HCT116 (cell line): ENCODE results near the gene NTN3. TPM values are rescaled to one million over a fixed set of nuclear protein-coding genes. Genes with fewer than 3 reads are reported as not detected.
A peak's percentile ranks its signal among the peaks of the same experiment; 100 is the strongest.

Source experiments
- ATAC-seq: fragments of 200-7000 bp; cut with Tn5 transposase; 2 replicates; pipeline ENCODE4 v1.9.1; 2020; ENCODE audit warnings: mild to moderate bottlenecking, moderate library complexity
- BruUV-seq: library from RNA; stranded (reverse); fragments of 400-500 nt; replicated peaks from 2 replicates; lab custom pipeline; 2021; lab: Mats Ljungman, UMichigan
- CTCF ChIA-PET: fragments of 300-600 bp; sonication (Branson Sonifier 250); formaldehyde crosslinking; loops from one replicate; lab custom pipeline; 2021; ENCODE audit warnings: antibody characterized with exemption; lab: Charles Lee
- POLR2A ChIA-PET: fragments of 300-600, 350-600 bp; sonication (Branson Sonifier 250); formaldehyde crosslinking; loops from one replicate; lab custom pipeline; 2021; ENCODE audit warnings: antibody characterized with exemption; lab: Charles Lee
- RAD21 ChIA-PET, 2 experiments: fragments of 300-600 bp; sonication (Branson Sonifier 250); formaldehyde crosslinking; loops; one replicate each; lab custom pipeline; 2023; ENCODE audit warnings: low total read pairs in 2 of 2; ENCODE audit not compliant: uncharacterized antibody in 2 of 2, unreplicated experiment in 2 of 2, low non-redundant PET in 1 of 2; lab: Charles Lee
- DNase-seq: peaks from one replicate; pipeline ENCODE4 v3.0.0-alpha.2; 2010; ENCODE audit warnings: low read depth, low spot score
- H2AFZ ChIP-seq: fragments of 200-600 bp; shearing (Covaris generic), sonication (generic); 2 replicates; pipeline ENCODE4 v1.6.1; 2017; ENCODE audit warnings: low read depth, mixed run types, mixed read lengths, antibody characterized with exemption, low read length; ENCODE audit not compliant: poor library complexity, severe bottlenecking
- H3K27ac ChIP-seq: 2 replicates; pipeline ENCODE4 v1.5.1; 2012; ENCODE audit warnings: low read depth, low read length
- H3K27me3 ChIP-seq: fragments of 200-600 bp; sonication (generic); 2 replicates; pipeline ENCODE4 v1.6.1; 2016; ENCODE audit warnings: mixed run types, low read length, mixed read lengths; ENCODE audit not compliant: insufficient read depth
- H3K36me3 ChIP-seq, 2 experiments: fragments of 200-500 bp in 1 of 2; fragments of 200-600 bp in 1 of 2; sonication (Bioruptor generic) in 1 of 2; sonication (generic) in 1 of 2; 2 replicates each; pipeline versions ENCODE4 v1.5.1 to v1.6.1; 2014 to 2016; ENCODE audit warnings: low read length in 2 of 2, inconsistent platforms in 1 of 2, mixed read lengths in 1 of 2, mixed run types in 1 of 2; ENCODE audit not compliant: insufficient read depth in 2 of 2, control insufficient read depth in 1 of 2
- H3K4me1 ChIP-seq, 2 experiments: fragments of 200-600 bp in 1 of 2; sonication (generic) in 1 of 2; 2 replicates each; pipeline versions ENCODE4 v1.5.1 to v1.6.1; 2012 to 2017; ENCODE audit warnings: low read length in 2 of 2, inconsistent platforms in 1 of 2, mild to moderate bottlenecking in 1 of 2, mixed read lengths in 1 of 2, mixed run types in 1 of 2, moderate library complexity in 1 of 2; ENCODE audit not compliant: insufficient read depth in 2 of 2, control insufficient read depth in 1 of 2
- H3K4me2 ChIP-seq: fragments of 200-600 bp; sonication (generic); 2 replicates; pipeline ENCODE4 v1.6.1; 2017; ENCODE audit warnings: mixed run types, low read length, mixed read lengths
- H3K4me3 ChIP-seq, 2 experiments: fragments of 200-600 bp in 1 of 2; sonication (generic) in 1 of 2; replicated peaks in 1 of 2; 2 replicates each; pipeline ENCODE4 v1.5.1; 2011 to 2016; ENCODE audit warnings: low read length in 2 of 2, control low read depth in 1 of 2, low read depth in 1 of 2, mild to moderate bottlenecking in 1 of 2, mixed read lengths in 1 of 2, mixed run types in 1 of 2
- H3K79me2 ChIP-seq: fragments of 200-600 bp; sonication (generic); 2 replicates; pipeline ENCODE4 v1.6.1; 2017; ENCODE audit warnings: mild to moderate bottlenecking, mixed run types, low read length, moderate library complexity, mixed read lengths; ENCODE audit not compliant: insufficient read depth
- H3K9ac ChIP-seq: fragments of 200-600 bp; sonication (generic); 2 replicates; pipeline ENCODE4 v1.6.1; 2016; ENCODE audit warnings: low read length, mixed read lengths
- H3K9me2 ChIP-seq: fragments of 200-600 bp; sonication (generic), shearing (Covaris generic); 2 replicates; pipeline ENCODE4 v1.6.1; 2017; ENCODE audit warnings: mixed run types, mild to moderate bottlenecking, moderate library complexity; ENCODE audit not compliant: insufficient read depth
- H3K9me3 ChIP-seq, 2 experiments: fragments of 200-500 bp in 1 of 2; fragments of 200-600 bp in 1 of 2; sonication (Bioruptor generic) in 1 of 2; sonication (generic) in 1 of 2; 2 replicates each; pipeline ENCODE4 v1.6.1; 2014 to 2017; ENCODE audit warnings: low read length in 2 of 2, mixed read lengths in 2 of 2, inconsistent platforms in 1 of 2, low read depth in 1 of 2, mild to moderate bottlenecking in 1 of 2, mixed run types in 1 of 2, moderate library complexity in 1 of 2; ENCODE audit not compliant: control insufficient read depth in 1 of 2, insufficient read depth in 1 of 2
- H4K20me1 ChIP-seq: fragments of 200-600 bp; sonication (generic), shearing (Covaris generic); 2 replicates; pipeline ENCODE4 v1.6.1; 2017; ENCODE audit warnings: mixed run types, mild to moderate bottlenecking, moderate library complexity; ENCODE audit not compliant: insufficient read depth
- ELF1 ChIP-seq: IDR thresholded peaks from 2 replicates; pipeline ENCODE4 v1.6.1; 2012; ENCODE audit warnings: low read depth, borderline replicate concordance
- EZH2phosphoT487 ChIP-seq: fragments of 200-600 bp; IDR thresholded peaks from 2 replicates; pipeline ENCODE4 v1.6.1; 2018; ENCODE audit warnings: antibody characterized with exemption, borderline replicate concordance
- FOSL1 ChIP-seq: IDR thresholded peaks from 2 replicates; pipeline ENCODE4 v1.6.1; 2012; ENCODE audit warnings: low read depth
- JUND ChIP-seq: IDR thresholded peaks from 2 replicates; pipeline ENCODE4 v1.6.1; 2012
- SIN3A ChIP-seq: IDR thresholded peaks from 2 replicates; pipeline ENCODE4 v1.6.1; 2012; ENCODE audit warnings: low read depth
- ZNF274 ChIP-seq: fragments of 200-500 bp; sonication (Bioruptor generic); IDR thresholded peaks from 2 replicates; pipeline ENCODE4 v1.6.1; 2014; ENCODE audit warnings: mild to moderate bottlenecking, low read depth, low read length, inconsistent platforms
- intact Hi-C: fragments of 100-400 bp; cut with micrococcal nuclease; formaldehyde crosslinking; loops from 2 replicates; pipeline ENCODE4 v1.10.0; 2022
- total RNA-seq: library from RNA; stranded (reverse); gene quantifications from one replicate; pipeline ENCODE4 v1.2.1, GENCODE V29; 2021; ENCODE audit not compliant: unreplicated experiment
- TF ChIP-seq, protein P1 (sequence below): IDR thresholded peaks from 2 replicates; pipeline ENCODE4 v1.6.1; 2012
- TF ChIP-seq, protein P2 (sequence below): IDR thresholded peaks from 2 replicates; pipeline ENCODE4 v1.6.1; 2012; ENCODE audit warnings: low read depth

The NTN3 gene
- total RNA-seq, 1 experiment from 2014 or later: 0.30 TPM

- Histone ChIP-seq H3K27ac (no peak overlapping the region), H3K27me3 (no peaks in the 10 kb centered on the region), H3K4me2 (no peak overlapping the region), H3K9me3 (no peaks in the 10 kb centered on the region), H4K20me1 (no peaks in the 10 kb centered on the region), H3K4me1 (peaks cover 0 to 6% of the 10 kb centered on the region in 2 experiments; a peak in 2 of 4 replicates), H3K79me2 (no peaks in the 10 kb centered on the region), H3K9ac (no peak overlapping the region), H3K4me3 (no peak overlapping the region), H3K9me2 (no peaks in the 10 kb centered on the region), H2AFZ (no peak overlapping the region), H3K36me3 (no peaks in the 10 kb centered on the region; a peak in 1 of 4 replicates)
- intact Hi-C loops: loop anchor here (10.0 kb wide), 2 partner anchors 242 to 312 kb away; partner anchors contain the start of genes CASKIN1 and RNPS1
- RAD21 ChIA-PET: no interaction called here
- DNase-seq (no peak), ATAC-seq (peak; percentile 68)
- no TSS peak for BruUV-seq
- TF ChIP-seq EZH2phosphoT487 (no peak), SIN3A (no peak), ZNF274 (no peak), FOSL1 (no peak), ELF1 (no peak), JUND (no peak)
- TF ChIP-seq, protein P1, sequence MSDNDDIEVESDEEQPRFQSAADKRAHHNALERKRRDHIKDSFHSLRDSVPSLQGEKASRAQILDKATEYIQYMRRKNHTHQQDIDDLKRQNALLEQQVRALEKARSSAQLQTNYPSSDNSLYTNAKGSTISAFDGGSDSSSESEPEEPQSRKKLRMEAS: no peak
- TF ChIP-seq, protein P2, sequence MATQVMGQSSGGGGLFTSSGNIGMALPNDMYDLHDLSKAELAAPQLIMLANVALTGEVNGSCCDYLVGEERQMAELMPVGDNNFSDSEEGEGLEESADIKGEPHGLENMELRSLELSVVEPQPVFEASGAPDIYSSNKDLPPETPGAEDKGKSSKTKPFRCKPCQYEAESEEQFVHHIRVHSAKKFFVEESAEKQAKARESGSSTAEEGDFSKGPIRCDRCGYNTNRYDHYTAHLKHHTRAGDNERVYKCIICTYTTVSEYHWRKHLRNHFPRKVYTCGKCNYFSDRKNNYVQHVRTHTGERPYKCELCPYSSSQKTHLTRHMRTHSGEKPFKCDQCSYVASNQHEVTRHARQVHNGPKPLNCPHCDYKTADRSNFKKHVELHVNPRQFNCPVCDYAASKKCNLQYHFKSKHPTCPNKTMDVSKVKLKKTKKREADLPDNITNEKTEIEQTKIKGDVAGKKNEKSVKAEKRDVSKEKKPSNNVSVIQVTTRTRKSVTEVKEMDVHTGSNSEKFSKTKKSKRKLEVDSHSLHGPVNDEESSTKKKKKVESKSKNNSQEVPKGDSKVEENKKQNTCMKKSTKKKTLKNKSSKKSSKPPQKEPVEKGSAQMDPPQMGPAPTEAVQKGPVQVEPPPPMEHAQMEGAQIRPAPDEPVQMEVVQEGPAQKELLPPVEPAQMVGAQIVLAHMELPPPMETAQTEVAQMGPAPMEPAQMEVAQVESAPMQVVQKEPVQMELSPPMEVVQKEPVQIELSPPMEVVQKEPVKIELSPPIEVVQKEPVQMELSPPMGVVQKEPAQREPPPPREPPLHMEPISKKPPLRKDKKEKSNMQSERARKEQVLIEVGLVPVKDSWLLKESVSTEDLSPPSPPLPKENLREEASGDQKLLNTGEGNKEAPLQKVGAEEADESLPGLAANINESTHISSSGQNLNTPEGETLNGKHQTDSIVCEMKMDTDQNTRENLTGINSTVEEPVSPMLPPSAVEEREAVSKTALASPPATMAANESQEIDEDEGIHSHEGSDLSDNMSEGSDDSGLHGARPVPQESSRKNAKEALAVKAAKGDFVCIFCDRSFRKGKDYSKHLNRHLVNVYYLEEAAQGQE: no peak
- POLR2A ChIA-PET: no interaction called here
- CTCF ChIA-PET: no interaction called here
Measured at GRCh38 chr16:2507052-2507659, 36.1 kb downstream of the NTN3 start.
